Stimulated activated CD8-positive, alpha-beta memory T cell treated with anti-CD3 and anti-CD28 coated beads, Interleukin-15, amount 100 ng/mL, for 1 hour (primary cell): Measurements from ENCODE around the gene GDI1.

ENCODE experiments used
- DNase-seq: peaks from one replicate; pipeline ENCODE4 v3.0.0-alpha.2; 2020; ENCODE audit warnings: low read depth

The GDI1 gene

GRCh38 chrX:154482786-154483185, 45.8 kb downstream of the GDI1 start:
- no peak for DNase-seq

GRCh38 chrX:154483325-154483724, 46.4 kb downstream of the GDI1 start:
- no peak for DNase-seq

- no peak for DNase-seq
Measured at GRCh38 chrX:154484255-154485149, 47.5 kb downstream of the GDI1 start.

GRCh38 chrX:154485150-154486051, 48.4 kb downstream of the GDI1 start:
- DNase-seq: no peak

- DNase-seq: no peak
Measured at GRCh38 chrX:154486052-154486395, 49.1 kb downstream of the GDI1 start.

- no peak for DNase-seq
Measured at GRCh38 chrX:154486396-154487207, 49.6 kb downstream of the GDI1 start, which contains the start of gene UBL4A. TSS of gene UBL4A (minus strand) at chrX:154486615. CDS start at chrX:154486584, 31 bp downstream.

- no peak for DNase-seq
Measured at GRCh38 chrX:154487518-154488290, 50.8 kb downstream of the GDI1 start.

- DNase-seq: no peak
Measured at GRCh38 chrX:154488336-154489075, 51.6 kb downstream of the GDI1 start.

GRCh38 chrX:154489182-154489581, 52.2 kb downstream of the GDI1 start:
- no peak for DNase-seq

GRCh38 chrX:154490021-154490413, 53.1 kb downstream of the GDI1 start:
- DNase-seq: no peak

GRCh38 chrX:154490414-154491083, 53.6 kb downstream of the GDI1 start, which contains the start of gene SLC10A3:
TSS of gene SLC10A3 (minus strand) at chrX:154490629. CDS start at chrX:154488940, 1,689 bp downstream.
- DNase-seq: peak; percentile 69
